Activated CD4-positive, CD25-positive, alpha-beta regulatory T cell (primary cell): ENCODE results near the gene GATA5.

Experiments
- DNase-seq, 4 experiments: peaks; one replicate each; lab custom pipeline; 2025; lab: John Stamatoyannopoulos, UW

GATA5 gene

GRCh38 chr20:62472138-62472940 lies 3.5 kb downstream of the GATA5 start:
- no peak for DNase-seq

- no peak for DNase-seq
Observed at GRCh38 chr20:62470459-62470858, 5.3 kb downstream of the GATA5 start.

GRCh38 chr20:62470001-62470400 lies 5.8 kb downstream of the GATA5 start:
- no peak for DNase-seq

GRCh38 chr20:62469352-62469751 lies 6.4 kb downstream of the GATA5 start:
- DNase-seq, result no peak

GRCh38 chr20:62466806-62467537 lies 8.8 kb downstream of the GATA5 start:
- DNase-seq, result no peak

- no peak for DNase-seq
Observed at GRCh38 chr20:62466072-62466760, 9.6 kb downstream of the GATA5 start.

GRCh38 chr20:62464990-62465389 lies 10.8 kb downstream of the GATA5 start:
- DNase-seq, result no peak

GRCh38 chr20:62464425-62464770 lies 11.4 kb downstream of the GATA5 start:
- no peak for DNase-seq

- DNase-seq, result no peak
Observed at GRCh38 chr20:62463651-62464424, 12.0 kb downstream of the GATA5 start.

GRCh38 chr20:62462976-62463592 lies 12.7 kb downstream of the GATA5 start:
- no peak for DNase-seq

GRCh38 chr20:62461834-62462233 lies 14.0 kb downstream of the GATA5 start:
- DNase-seq, result no peak

GRCh38 chr20:62461157-62461556 lies 14.6 kb downstream of the GATA5 start:
- DNase-seq, result no peak

- DNase-seq, result no peak
Observed at GRCh38 chr20:62460678-62461077, 15.1 kb downstream of the GATA5 start.

GRCh38 chr20:62459488-62459887 lies 16.3 kb downstream of the GATA5 start:
- no peak for DNase-seq

GRCh38 chr20:62458275-62459251 lies 17.2 kb downstream of the GATA5 start:
- no peak for DNase-seq

GRCh38 chr20:62457831-62458230 lies 18.0 kb downstream of the GATA5 start:
- no peak for DNase-seq

- no peak for DNase-seq
Observed at GRCh38 chr20:62457098-62457497, 18.7 kb downstream of the GATA5 start.

- DNase-seq, result no peak
Observed at GRCh38 chr20:62455929-62456328, 19.9 kb downstream of the GATA5 start.

- DNase-seq, result no peak
Observed at GRCh38 chr20:62454904-62455636, 20.7 kb downstream of the GATA5 start.
